K562 (cell line): ENCODE measurements around the gene LAIR2. TPM values are rescaled to one million over a fixed set of nuclear protein-coding genes. Genes with fewer than 3 reads are reported as not detected.
A peak's percentile ranks its signal among the peaks of the same experiment; 100 is the strongest.

Source experiments
- ATAC-seq: fragments of 200-7000 bp; cut with Tn5 transposase; 3 replicates; pipeline ENCODE4 v1.9.1; 2020; ENCODE audit warnings: moderate library complexity
- BruUV-seq: library from RNA; stranded (reverse); fragments of 400-500 nt; replicated peaks from 2 replicates; lab custom pipeline; 2021; lab: Mats Ljungman, UMichigan
- CTCF ChIA-PET: fragments of 300-600 bp; formaldehyde crosslinking; extraction: SDS; loops from one replicate; lab custom pipeline; 2021; ENCODE audit warnings: low intra/inter-chr PET ratio; lab: Yijun Ruan, JAX
- POLR2A ChIA-PET: fragments of 300-600, 350-650 bp; sonication (Branson Sonifier 250); formaldehyde crosslinking; extraction: SDS; loops from one replicate; lab custom pipeline; 2021; ENCODE audit warnings: antibody characterized with exemption, inconsistent platforms; lab: Yijun Ruan, JAX
- DNase-seq, 4 experiments: peaks; one replicate each; pipeline versions ENCODE4 v3.0.0 to v3.0.0-alpha.2; 2011 to 2018; ENCODE audit warnings: low spot score in 3 of 4, mixed read lengths in 3 of 4; ENCODE audit errors: extremely low read depth in 1 of 4
- FAIRE-seq: peaks from 2 replicates; lab custom pipeline; 2011; peaks lifted over from hg19 to GRCh38; lab: Jason Lieb, UNC
- H2AFZ ChIP-seq: 2 replicates; pipeline ENCODE4 v1.6.0; 2011; ENCODE audit warnings: low read depth, low read length, control low read depth, inconsistent platforms
- H3K27ac ChIP-seq: fragments of 200-600 bp; 3 replicates; pipeline ENCODE4 v1.8.0; 2011; ENCODE audit warnings: low read depth, mild to moderate bottlenecking, control low read depth, inconsistent platforms, low read length, moderate library complexity, mixed read lengths; ENCODE audit errors: extremely low read depth
- H3K27me3 ChIP-seq, 2 experiments: fragments of 300-600 bp in 1 of 2; 2 replicates in 1 of 2; 3 replicates in 1 of 2; pipeline versions ENCODE4 v1.6.0 to v1.8.0; 2011; ENCODE audit warnings: inconsistent platforms in 2 of 2, low read length in 2 of 2, mild to moderate bottlenecking in 1 of 2, mixed read lengths in 1 of 2, moderate library complexity in 1 of 2; ENCODE audit not compliant: control insufficient read depth in 2 of 2, insufficient read depth in 2 of 2
- H3K36me3 ChIP-seq: fragments of 300-600 bp; 3 replicates; pipeline ENCODE4 v1.8.0; 2011; ENCODE audit warnings: mild to moderate bottlenecking, low read length, inconsistent platforms; ENCODE audit not compliant: control insufficient read depth, insufficient read depth
- H3K4me1 ChIP-seq, 2 experiments: fragments of 200-600 bp in 1 of 2; replicated peaks in 1 of 2; 2 replicates in 1 of 2; 3 replicates in 1 of 2; pipeline versions ENCODE4 v1.5.1 to v1.8.0; 2011; ENCODE audit warnings: inconsistent platforms in 2 of 2, low read length in 2 of 2, mild to moderate bottlenecking in 1 of 2, mixed read lengths in 1 of 2, moderate library complexity in 1 of 2; ENCODE audit not compliant: control insufficient read depth in 2 of 2, insufficient read depth in 2 of 2
- H3K4me2 ChIP-seq: 2 replicates; pipeline ENCODE4 v1.6.1; 2011; ENCODE audit warnings: low read length, control low read depth, inconsistent platforms, mixed read lengths; ENCODE audit not compliant: insufficient read depth
- H3K4me3 ChIP-seq: fragments of 200-600 bp; sonication (generic), shearing (Covaris generic); 2 replicates; pipeline ENCODE4 v1.5.1; 2016; ENCODE audit warnings: control low read depth, inconsistent platforms
- H3K79me2 ChIP-seq: fragments of 200-600 bp; 3 replicates; pipeline ENCODE4 v1.8.0; 2011; ENCODE audit warnings: low read length, inconsistent platforms; ENCODE audit not compliant: control insufficient read depth, insufficient read depth
- H3K9ac ChIP-seq, 2 experiments: 2 replicates each; pipeline versions ENCODE4 v1.6.0 to v1.6.1; 2011; ENCODE audit warnings: low read depth in 2 of 2, low read length in 2 of 2, control low read depth in 1 of 2, inconsistent platforms in 1 of 2, mild to moderate bottlenecking in 1 of 2, mixed read lengths in 1 of 2; ENCODE audit not compliant: insufficient read depth in 1 of 2
- H3K9me1 ChIP-seq: one replicate; pipeline ENCODE4 v1.6.0; 2011; ENCODE audit warnings: inconsistent platforms, mild to moderate bottlenecking, low read length, moderate library complexity; ENCODE audit not compliant: control insufficient read depth, insufficient read depth
- H3K9me3 ChIP-seq: replicated peaks from 2 replicates; pipeline ENCODE4 v1.5.1; 2011; ENCODE audit warnings: low read depth, low read length, inconsistent platforms; ENCODE audit not compliant: control insufficient read depth, insufficient read depth
- H4K20me1 ChIP-seq: replicated peaks from 2 replicates; pipeline ENCODE4 v1.6.1; 2011; ENCODE audit warnings: low read length, inconsistent platforms, mixed read lengths; ENCODE audit not compliant: control insufficient read depth, insufficient read depth
- ATF1 ChIP-seq, 2 experiments: fragments of 450-650 bp in 1 of 2; IDR thresholded peaks; 2 replicates each; pipeline ENCODE4 v1.6.1; 2016; ENCODE audit warnings: missing compliant biosample characterization in 1 of 2, missing genetic modification characterization in 1 of 2
- EHMT2 ChIP-seq: fragments of 450-650 bp; IDR thresholded peaks from 2 replicates; pipeline ENCODE4 v1.6.1; 2018; ENCODE audit warnings: antibody characterized with exemption
- HDAC6 ChIP-seq: IDR thresholded peaks from 2 replicates; pipeline ENCODE4 v1.6.1; 2012; ENCODE audit warnings: low read depth, mild to moderate bottlenecking, control low read depth, inconsistent platforms, low read length, moderate library complexity
- HNRNPUL1 ChIP-seq: fragments of 200-400 bp; formaldehyde crosslinking; IDR thresholded peaks from 2 replicates; pipeline ENCODE4 v1.6.1; 2017; ENCODE audit warnings: low read length
- NRF1 ChIP-seq, 2 experiments: fragments of 450-650 bp; IDR thresholded peaks in 1 of 2; conservative IDR thresholded peaks in 1 of 2; 2 replicates each; pipeline ENCODE4 v1.6.1; 2014; ENCODE audit warnings: mild to moderate bottlenecking in 2 of 2
- PML ChIP-seq: IDR thresholded peaks from 2 replicates; pipeline ENCODE4 v1.6.1; 2012; ENCODE audit warnings: low read length, inconsistent platforms
- POLR2B ChIP-seq: fragments of 450-650 bp; IDR thresholded peaks from 2 replicates; pipeline ENCODE4 v1.6.1; 2018; ENCODE audit warnings: low read depth; ENCODE audit not compliant: partially characterized antibody
- SMC3 ChIP-seq: conservative IDR thresholded peaks from 2 replicates; pipeline ENCODE4 v1.6.1; 2011; ENCODE audit warnings: low read depth, low read length, improper control_type of control experiment; ENCODE audit not compliant: insufficient read depth
- SRF ChIP-seq, 2 experiments: fragments of 250-450, 450-650 bp in 1 of 2; sonication (Bioruptor Pico) in 1 of 2; sonication (generic) in 1 of 2; formaldehyde crosslinking; IDR thresholded peaks; 2 replicates each; pipeline versions ENCODE4 v1.5.0 to v1.5.1; 2020 to 2022; ENCODE audit warnings: mild to moderate bottlenecking in 1 of 2, missing genetic modification reagents in 1 of 2
- WGBS: fragments of 100-300 bp; shearing (Covaris generic); methylation state at CpG from one replicate; pipeline ENCODE4 v1.1.6; 2016; ENCODE audit warnings: low coverage, mixed read lengths; ENCODE audit not compliant: insufficient coverage; ENCODE audit errors: missing lambda C conversion rate; 5-methylcytosine and 5-hydroxymethylcytosine counted together
- in situ Hi-C: fragments of 300-500 bp; cut with MboI; formaldehyde crosslinking; loops from 4 replicates; pipeline ENCODE4 v1.15.0; 2018; ENCODE audit warnings: inconsistent platforms, mixed read lengths
- intact Hi-C: fragments of 100-400 bp; cut with micrococcal nuclease; formaldehyde crosslinking; loops from 2 replicates; pipeline ENCODE4 v1.14.2; 2022
- polyA plus RNA-seq, 8 experiments: library from polyadenylated mRNA; depleted of rRNA in 4 of 8; stranded (reverse) in 5 of 8; unstranded in 3 of 8; fragments of >200 nt; fragmentation: Nextera tagmentation in 2 of 8; fragmentation: Illumina TruSeq in 1 of 8; extraction: Ambion mirVana in 2 of 8; extraction: Trizol in 1 of 8; gene quantifications; 2 replicates each; pipeline versions ENCODE4 v1.2.1 to v1.2.3, GENCODE V29; 2011 to 2014; ENCODE audit warnings: inconsistent platforms in 1 of 8, missing spikeins in 1 of 8
- total RNA-seq, 7 experiments: library from RNA; depleted of rRNA in 6 of 7; stranded (reverse); fragments of >200 nt in 6 of 7; fragmentation: Illumina TruSeq in 2 of 7; extraction: Trizol in 2 of 7; gene quantifications; 2 replicates each; pipeline versions ENCODE4 v1.2.1 to v1.2.3, GENCODE V29; 2011 to 2021; ENCODE audit warnings: low replicate concordance in 1 of 7
- TF ChIP-seq, protein P1 (sequence below): fragments of 450-650 bp; IDR thresholded peaks from 2 replicates; pipeline ENCODE4 v1.6.1; 2017; ENCODE audit warnings: antibody characterized with exemption, mild to moderate bottlenecking
- TF ChIP-seq, protein P2 (sequence below): fragments of 450-650 bp; IDR thresholded peaks from 2 replicates; pipeline ENCODE4 v1.6.1; 2016; ENCODE audit warnings: mild to moderate bottlenecking

The LAIR2 gene
- total and polyA plus RNA-seq, 9 of the 15 experiments (the other 6 are each of a cell fraction or from before 2014, with no cell fraction given) = not detected

DNA sequence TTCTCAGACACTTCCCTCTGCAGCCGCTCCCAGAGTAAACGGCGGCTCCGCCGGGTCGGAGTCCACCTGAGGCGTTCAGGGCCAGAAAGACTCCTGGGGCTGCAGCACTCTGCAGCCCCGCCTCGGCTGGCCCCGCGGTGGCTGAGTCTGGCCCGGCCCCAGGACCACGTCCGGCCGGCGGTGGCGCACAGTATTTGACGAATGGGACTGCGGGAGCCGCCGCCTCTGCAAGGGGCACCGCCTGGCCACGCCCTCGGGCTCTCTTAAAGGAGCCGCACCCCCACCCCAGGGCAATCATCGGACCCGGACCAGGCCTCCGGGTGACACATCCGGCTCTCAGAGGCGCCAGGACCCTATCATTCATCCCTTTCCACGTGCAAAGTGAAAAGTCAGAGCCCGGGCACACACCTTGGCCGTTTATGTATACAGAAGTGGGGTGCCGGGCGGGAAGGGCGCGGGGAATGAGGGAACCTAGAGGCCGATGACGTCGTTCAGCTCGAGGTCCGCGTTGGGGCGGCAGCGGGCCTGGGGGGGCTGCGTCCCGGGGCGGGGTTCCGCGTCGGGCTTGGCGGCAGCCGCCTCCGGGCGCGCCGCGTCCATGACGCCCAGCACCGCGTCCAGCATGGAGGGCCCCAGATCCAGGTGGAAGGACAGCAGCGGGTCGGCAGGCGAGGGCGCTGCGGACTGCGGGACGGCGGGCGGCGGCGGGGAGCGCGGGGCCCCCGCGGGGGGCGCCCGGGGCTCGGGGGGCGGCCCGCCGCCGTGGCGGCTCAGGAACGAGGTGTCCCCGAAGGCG lies 37.8 kb upstream of the LAIR2 start:
- Histone ChIP-seq H3K4me1 (peaks cover 0 to 41% of the 10 kb centered on the region in 2 experiments; a peak in 2 of 5 replicates), H3K9me3 (no peaks in the 10 kb centered on the region), H3K9ac (peak overlapping the region; percentile 84 to 90), H3K79me2 (no peaks in the 10 kb centered on the region), H3K27ac (peak overlapping the region; percentile 95), H3K36me3 (peaks cover 26% of the 10 kb centered on the region; the same call in 2 of the 3 replicates), H2AFZ (peak overlapping the region; percentile 97), H3K27me3 (peaks cover 0 to 6% of the 10 kb centered on the region in 2 experiments; a peak in 3 of 5 replicates), H4K20me1 (no peaks in the 10 kb centered on the region), H3K9me1 (no peaks in the 10 kb centered on the region), H3K4me3 (peak overlapping the region; percentile 85), H3K4me2 (peak overlapping the region; percentile 87)
- peak; percentile 85 to 94 (median 88) for DNase-seq
- CTCF ChIA-PET = interaction anchor here (0.7 kb wide), 1 partner anchor 34 kb away, joined by 3 read pairs; no protein-coding TSS in a partner anchor
- POLR2A ChIA-PET = no interaction called here
- no peak for FAIRE-seq
- 4% methylated on average over 35 of the region's 87 CpGs for WGBS
- ATAC-seq = peak; percentile 87
- in situ Hi-C loops = no loop called here
- intact Hi-C loops = no loop called here
- no TSS peak for BruUV-seq
- TF ChIP-seq PML (peak; percentile 50; the same call in 1 of the 2 replicates), POLR2B (peak; percentile 69), SRF (CRISPR knock-in tag; IDR thresholded peaks at IDR 0.05) (no peak), HDAC6 (no peak), NRF1 (conservative IDR thresholded peaks at IDR 0.05 in 1 of 2, IDR thresholded peaks at IDR 0.05 in 1 of 2) (no peak; a peak in 1 of 4 replicates), SMC3 (no peak), HNRNPUL1 (no peak), ATF1 (CRISPR knock-in tag; IDR thresholded peaks at IDR 0.05) (peak; percentile 74), ATF1 (tag; IDR thresholded peaks at IDR 0.05) (peak; percentile 94), EHMT2 (no peak)
- TF ChIP-seq, protein P1, sequence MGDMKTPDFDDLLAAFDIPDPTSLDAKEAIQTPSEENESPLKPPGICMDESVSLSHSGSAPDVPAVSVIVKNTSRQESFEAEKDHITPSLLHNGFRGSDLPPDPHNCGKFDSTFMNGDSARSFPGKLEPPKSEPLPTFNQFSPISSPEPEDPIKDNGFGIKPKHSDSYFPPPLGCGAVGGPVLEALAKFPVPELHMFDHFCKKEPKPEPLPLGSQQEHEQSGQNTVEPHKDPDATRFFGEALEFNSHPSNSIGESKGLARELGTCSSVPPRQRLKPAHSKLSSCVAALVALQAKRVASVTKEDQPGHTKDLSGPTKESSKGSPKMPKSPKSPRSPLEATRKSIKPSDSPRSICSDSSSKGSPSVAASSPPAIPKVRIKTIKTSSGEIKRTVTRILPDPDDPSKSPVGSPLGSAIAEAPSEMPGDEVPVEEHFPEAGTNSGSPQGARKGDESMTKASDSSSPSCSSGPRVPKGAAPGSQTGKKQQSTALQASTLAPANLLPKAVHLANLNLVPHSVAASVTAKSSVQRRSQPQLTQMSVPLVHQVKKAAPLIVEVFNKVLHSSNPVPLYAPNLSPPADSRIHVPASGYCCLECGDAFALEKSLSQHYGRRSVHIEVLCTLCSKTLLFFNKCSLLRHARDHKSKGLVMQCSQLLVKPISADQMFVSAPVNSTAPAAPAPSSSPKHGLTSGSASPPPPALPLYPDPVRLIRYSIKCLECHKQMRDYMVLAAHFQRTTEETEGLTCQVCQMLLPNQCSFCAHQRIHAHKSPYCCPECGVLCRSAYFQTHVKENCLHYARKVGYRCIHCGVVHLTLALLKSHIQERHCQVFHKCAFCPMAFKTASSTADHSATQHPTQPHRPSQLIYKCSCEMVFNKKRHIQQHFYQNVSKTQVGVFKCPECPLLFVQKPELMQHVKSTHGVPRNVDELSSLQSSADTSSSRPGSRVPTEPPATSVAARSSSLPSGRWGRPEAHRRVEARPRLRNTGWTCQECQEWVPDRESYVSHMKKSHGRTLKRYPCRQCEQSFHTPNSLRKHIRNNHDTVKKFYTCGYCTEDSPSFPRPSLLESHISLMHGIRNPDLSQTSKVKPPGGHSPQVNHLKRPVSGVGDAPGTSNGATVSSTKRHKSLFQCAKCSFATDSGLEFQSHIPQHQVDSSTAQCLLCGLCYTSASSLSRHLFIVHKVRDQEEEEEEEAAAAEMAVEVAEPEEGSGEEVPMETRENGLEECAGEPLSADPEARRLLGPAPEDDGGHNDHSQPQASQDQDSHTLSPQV = 0 out of 2 replicates have a peak, but pooled peaks have one; percentile 42
- TF ChIP-seq, protein P2, sequence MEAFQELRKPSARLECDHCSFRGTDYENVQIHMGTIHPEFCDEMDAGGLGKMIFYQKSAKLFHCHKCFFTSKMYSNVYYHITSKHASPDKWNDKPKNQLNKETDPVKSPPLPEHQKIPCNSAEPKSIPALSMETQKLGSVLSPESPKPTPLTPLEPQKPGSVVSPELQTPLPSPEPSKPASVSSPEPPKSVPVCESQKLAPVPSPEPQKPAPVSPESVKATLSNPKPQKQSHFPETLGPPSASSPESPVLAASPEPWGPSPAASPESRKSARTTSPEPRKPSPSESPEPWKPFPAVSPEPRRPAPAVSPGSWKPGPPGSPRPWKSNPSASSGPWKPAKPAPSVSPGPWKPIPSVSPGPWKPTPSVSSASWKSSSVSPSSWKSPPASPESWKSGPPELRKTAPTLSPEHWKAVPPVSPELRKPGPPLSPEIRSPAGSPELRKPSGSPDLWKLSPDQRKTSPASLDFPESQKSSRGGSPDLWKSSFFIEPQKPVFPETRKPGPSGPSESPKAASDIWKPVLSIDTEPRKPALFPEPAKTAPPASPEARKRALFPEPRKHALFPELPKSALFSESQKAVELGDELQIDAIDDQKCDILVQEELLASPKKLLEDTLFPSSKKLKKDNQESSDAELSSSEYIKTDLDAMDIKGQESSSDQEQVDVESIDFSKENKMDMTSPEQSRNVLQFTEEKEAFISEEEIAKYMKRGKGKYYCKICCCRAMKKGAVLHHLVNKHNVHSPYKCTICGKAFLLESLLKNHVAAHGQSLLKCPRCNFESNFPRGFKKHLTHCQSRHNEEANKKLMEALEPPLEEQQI = no peak
